ENCODE data around the gene NEDD4L.

The NEDD4L gene

DNA sequence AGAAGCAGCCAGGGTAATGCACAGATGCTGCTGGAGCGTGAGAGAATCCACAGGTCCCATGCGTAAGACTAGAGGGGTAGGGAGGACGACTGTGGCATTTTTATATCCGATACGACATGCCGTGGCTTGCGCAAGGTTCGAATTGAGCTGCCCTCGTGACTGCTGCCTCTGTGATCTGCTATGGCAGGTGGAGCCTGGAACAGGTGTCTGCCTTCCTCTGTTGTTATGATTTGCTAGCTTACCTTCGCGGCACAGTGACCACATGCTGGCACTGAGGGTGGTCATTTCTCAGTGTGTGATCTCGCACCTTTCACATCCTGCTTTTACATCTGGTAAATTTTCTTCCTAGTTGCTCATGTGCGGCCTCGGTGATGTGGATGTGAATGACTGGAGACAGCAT is 344.7 kb downstream of the NEDD4L start:
- DNase-seq = no peak

- no peak for DNase-seq
Observed at GRCh38 chr18:58389745-58390144, 345.7 kb downstream of the NEDD4L start.

- DNase-seq = no peak
Observed at GRCh38 chr18:58390399-58390798, 346.4 kb downstream of the NEDD4L start.

GRCh38 chr18:58391231-58391825 is 347.3 kb downstream of the NEDD4L start:
- DNase-seq = no peak

- DNase-seq = no peak
Observed at GRCh38 chr18:58391932-58392323, 347.9 kb downstream of the NEDD4L start.

GRCh38 chr18:58392324-58393000 is 348.4 kb downstream of the NEDD4L start:
- DNase-seq = peak; percentile 14

- no peak for DNase-seq
Observed at GRCh38 chr18:58393295-58393694, 349.3 kb downstream of the NEDD4L start.

GRCh38 chr18:58394046-58394445 is 350.0 kb downstream of the NEDD4L start:
- DNase-seq = no peak

DNA sequence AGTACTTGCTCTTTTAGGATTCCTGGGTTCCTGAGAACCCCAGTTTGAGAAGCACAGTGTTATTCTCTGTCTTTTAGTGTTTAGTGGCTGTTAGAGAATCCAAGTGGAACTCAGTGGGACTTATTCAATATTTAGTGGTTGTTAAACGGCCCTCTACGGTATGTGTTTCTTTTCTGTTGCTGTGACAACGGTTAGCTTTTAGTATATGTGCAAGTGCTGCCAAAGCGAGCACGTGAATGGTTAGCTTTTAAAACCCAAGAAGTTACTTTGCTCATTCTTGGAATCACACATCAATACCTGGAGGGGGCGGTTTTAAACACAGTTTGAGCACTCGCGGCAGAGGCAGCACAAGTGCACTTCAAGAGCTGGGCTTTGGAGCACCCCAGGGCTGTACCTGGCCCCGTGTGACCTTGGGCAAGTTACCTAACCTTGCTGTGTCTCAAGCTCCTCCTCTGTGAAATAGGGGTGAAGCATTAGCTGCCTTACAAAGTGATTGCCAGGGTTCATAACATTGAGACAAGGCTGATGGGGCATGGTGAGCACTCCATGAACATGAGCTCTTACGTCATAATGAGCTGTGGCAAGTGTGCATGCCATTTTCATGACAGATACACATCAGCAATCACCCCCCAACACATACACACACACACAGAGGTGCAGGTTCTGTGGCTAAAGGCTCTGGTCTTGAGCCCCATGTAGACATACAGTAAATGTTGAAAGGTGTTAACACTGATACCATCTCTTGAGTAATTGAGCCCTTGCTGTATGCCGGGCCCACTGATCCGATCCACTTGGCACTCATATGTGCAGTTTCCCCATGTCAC is 350.8 kb downstream of the NEDD4L start:
- no peak for DNase-seq

DNA sequence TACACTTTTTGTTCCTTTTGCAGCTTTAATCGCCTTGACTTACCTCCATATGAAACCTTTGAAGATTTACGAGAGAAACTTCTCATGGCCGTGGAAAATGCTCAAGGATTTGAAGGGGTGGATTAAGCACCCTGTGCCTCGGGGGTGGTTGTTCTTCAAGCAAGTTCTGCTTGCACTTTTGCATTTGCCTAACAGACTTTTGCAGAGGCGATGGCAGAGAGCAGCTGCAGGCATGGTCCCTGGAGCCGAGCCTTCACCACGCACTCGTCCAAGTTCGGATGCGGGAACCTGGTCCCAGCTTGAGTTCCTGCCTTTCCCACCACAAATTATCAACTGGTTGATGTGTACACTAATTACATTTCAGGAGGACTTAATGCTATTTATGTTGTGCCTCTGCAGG is 352.1 kb downstream of the NEDD4L start:
- no peak for DNase-seq

DNA sequence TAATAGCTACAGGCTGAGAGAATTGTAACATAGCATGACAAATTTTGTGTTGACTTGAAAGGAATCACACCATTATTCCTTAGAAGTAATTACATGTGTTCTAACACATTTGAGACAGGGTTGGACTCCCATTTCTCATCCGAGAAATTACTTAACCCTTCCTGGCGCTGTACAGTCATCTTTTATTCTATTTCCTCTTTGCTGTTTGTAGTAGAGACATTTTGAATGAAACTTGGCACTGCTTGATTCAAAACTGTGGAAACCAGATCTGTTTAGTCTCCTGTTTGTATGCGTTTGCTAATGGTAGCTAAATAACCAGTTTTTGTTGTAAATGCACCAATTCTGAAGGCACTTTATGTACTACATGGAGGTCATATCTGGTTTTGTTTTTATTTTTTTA is 352.9 kb downstream of the NEDD4L start:
- no peak for DNase-seq

- no peak for DNase-seq
Observed at GRCh38 chr18:58397385-58398132, 353.5 kb downstream of the NEDD4L start.

DNA sequence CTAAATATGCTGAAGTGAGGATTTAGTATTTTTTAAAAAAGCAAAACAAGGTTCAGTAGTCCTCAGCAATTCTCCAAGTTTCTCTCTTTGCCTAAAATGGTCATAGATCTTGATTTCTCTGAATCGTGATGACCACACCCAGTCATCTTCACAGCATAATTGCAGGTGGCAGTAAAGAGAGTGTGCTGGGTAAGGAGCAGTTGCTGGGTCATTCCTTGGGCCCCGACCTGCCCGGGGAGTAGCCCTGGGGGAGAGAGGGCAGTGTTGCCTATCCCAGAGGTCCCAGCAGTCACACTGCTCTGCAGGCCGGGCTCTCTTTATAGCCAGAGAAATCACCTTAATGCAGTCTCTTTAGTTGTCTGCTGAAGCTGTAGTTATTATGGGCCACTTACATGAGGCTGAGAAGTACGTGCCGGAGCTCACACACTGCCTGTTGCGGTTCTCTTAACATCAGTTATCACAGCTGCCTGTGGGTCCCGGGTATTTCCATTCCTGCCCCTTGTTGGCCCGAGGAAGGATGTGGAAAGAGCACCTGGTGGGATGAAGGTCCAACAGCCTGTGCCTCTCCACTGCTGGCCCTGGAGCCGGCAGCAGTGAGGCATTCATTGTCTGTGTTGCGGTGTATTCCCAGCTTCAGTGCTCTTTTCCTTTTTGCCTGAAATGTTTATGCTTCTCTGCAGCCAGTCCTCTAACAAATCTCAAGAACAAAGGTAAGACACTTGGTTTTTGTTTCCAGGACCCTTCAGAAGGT is 354.8 kb downstream of the NEDD4L start:
- no peak for DNase-seq

GRCh38 chr18:58400331-58400870 is 356.4 kb downstream of the NEDD4L start:
- DNase-seq = no peak

- DNase-seq = no peak
Observed at GRCh38 chr18:58401191-58401590, 357.2 kb downstream of the NEDD4L start.

DNA sequence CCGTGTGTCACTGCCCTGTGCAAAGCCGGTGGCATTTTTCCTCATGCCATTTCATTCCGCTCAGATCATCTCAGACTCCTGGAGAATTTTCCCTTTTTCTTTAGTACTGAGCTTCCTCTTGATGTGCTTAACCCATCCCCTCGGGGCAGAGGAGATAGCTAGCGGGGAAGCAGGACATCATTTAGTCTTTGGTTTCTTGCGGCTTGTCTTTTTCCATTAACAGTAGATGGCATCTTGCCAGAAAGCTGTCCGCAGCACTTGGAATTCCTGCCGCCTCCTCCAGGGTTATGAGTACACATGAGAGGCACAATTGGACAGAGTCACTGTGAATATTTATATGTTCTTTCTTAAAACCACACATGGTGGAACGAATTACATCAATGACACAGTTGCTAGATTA is 358.2 kb downstream of the NEDD4L start:
- no peak for DNase-seq

DNA sequence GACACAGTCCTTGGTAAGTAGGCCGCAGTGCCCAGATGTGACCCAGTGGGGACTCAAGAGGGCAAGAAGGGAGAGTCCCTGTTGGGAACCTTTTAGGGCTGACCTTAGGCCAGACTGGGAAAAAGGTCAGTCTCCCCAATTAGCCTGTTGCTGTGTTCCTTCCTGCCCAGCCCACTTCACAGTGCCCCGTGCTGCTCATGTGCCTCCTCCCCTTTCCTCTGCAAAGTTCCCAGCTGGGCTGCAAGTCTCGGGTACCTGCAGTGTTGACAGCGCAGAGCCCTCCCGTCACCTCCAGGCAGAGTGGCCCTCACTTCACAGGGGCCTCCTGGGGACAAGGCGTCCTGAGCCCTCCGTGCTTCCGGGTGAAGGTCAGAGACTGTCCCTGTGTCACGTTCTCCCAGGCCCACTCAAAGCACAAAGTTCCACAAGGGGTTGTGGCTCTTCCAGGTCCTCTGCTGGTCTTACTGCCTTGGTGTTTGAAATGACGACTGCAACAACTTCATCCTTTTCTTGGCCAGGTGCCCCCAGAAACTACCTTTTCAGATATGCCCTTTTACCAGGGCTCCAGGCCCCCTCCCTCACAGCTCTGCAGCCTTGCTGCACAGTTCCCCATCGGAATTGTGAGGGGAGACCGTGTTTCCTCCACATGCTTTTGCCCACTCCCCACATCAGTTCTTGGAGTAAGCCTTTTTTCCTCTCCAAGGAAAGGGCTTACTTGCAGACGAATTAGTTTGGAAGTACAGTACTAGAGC is 359.1 kb downstream of the NEDD4L start:
- no peak for DNase-seq

GRCh38 chr18:58403799-58404455 is 359.9 kb downstream of the NEDD4L start:
- DNase-seq = no peak

DNA sequence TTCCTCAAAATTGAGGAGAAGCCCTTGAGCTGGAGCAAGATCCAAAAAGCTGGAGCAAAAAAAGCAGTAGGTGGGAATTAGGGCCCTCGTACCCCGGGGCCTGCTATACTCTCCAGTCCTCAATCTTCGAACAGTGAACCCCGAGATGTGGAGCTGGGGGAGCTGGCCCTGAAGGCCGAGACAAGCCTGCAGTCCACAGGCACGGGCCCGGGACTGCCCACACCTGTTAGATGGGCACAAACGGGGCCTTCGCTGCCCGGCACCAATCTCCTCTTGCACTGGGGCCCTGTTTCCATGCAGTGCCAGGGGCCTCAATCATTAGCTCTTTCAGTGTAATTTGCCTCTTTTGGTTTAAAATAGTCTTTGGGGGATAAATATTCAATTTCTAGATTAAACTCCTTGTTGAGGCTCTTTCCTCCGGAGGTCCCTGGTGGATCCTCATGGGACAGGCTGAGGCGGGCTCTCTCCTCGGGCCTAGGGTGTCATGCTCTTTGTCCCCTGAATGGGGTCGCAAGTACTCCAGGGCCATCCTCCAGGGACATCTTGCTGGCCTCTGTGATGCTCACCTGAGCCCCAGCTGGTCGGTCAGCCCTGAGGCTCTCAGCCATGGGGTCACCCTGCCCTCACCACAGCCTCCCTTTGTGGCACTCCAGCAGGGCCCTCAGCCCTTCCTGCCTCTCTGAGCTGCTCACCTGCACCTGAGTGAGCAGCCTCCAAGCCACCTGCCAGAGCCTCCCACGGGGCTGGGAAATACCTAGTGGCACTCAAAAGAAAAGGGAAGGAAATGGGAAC is 361.3 kb downstream of the NEDD4L start:
- no peak for DNase-seq

DNA sequence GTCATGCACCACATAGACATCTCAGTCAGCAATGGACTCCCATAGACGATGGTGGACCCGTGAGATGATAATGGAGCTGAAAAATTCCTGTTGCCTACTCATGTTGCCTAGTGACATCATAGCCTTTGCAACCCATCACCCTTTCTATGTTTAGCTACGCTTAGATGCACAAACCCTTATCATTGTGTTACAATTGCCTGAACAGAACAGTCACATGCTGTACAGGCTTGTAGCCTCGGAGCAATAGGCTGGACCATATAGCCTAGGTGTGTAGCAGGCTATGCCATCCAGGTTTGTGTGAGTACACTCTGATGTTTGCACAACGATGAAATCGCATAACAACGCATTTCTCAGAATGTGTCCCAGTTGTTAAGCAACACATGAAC is 363.2 kb downstream of the NEDD4L start:
- DNase-seq = no peak
